NCI-H774 (cell line): Measurements from ENCODE around the gene SSBP3.
"Not testable (repeated sequence)": the region's sequence is repeated elsewhere in the genome, so short reads cannot be mapped to it uniquely, and the experiment has no call there.

Experiments used
- DNase-seq: peaks from one replicate; lab custom pipeline; 2025; lab: John Stamatoyannopoulos, UW

Gene SSBP3

GRCh38 chr1:54244655-54245054, 161.5 kb downstream of the SSBP3 start:
- no peak for DNase-seq

- no peak for DNase-seq
These were observed 163.2 kb downstream of the SSBP3 start for GRCh38 chr1:54243022-54243421.

GRCh38 chr1:54241364-54241763, 164.8 kb downstream of the SSBP3 start:
- no peak for DNase-seq

GRCh38 chr1:54240741-54241335, 165.4 kb downstream of the SSBP3 start:
- no peak for DNase-seq

GRCh38 chr1:54239631-54240031, 166.6 kb downstream of the SSBP3 start:
- DNase-seq: no peak

GRCh38 chr1:54239035-54239383, 167.2 kb downstream of the SSBP3 start:
- DNase-seq: no peak

- DNase-seq: no peak
These were observed 167.7 kb downstream of the SSBP3 start for GRCh38 chr1:54238353-54239034.

- DNase-seq: no peak
These were observed 168.6 kb downstream of the SSBP3 start for GRCh38 chr1:54237586-54237985.

GRCh38 chr1:54234284-54234683, 171.9 kb downstream of the SSBP3 start:
- no peak for DNase-seq

- not testable (repeated sequence) for DNase-seq
These were observed 173.0 kb downstream of the SSBP3 start for GRCh38 chr1:54233196-54233595.

GRCh38 chr1:54230507-54231339, 175.5 kb downstream of the SSBP3 start:
- no peak for DNase-seq

GRCh38 chr1:54229281-54229891, 176.8 kb downstream of the SSBP3 start:
- no peak for DNase-seq

- no peak for DNase-seq
These were observed 177.5 kb downstream of the SSBP3 start for GRCh38 chr1:54228638-54229079.

- DNase-seq: no peak
These were observed 178.3 kb downstream of the SSBP3 start for GRCh38 chr1:54227891-54228310.

GRCh38 chr1:54227091-54227602, 179.0 kb downstream of the SSBP3 start:
- DNase-seq: no peak

- no peak for DNase-seq
These were observed 180.1 kb downstream of the SSBP3 start for GRCh38 chr1:54225986-54226559.

GRCh38 chr1:54225378-54225777, 180.8 kb downstream of the SSBP3 start:
- no peak for DNase-seq

GRCh38 chr1:54224233-54224632, 182.0 kb downstream of the SSBP3 start:
- no peak for DNase-seq

GRCh38 chr1:54223441-54224202, 182.6 kb downstream of the SSBP3 start:
- DNase-seq: no peak

GRCh38 chr1:54222711-54223110, 183.5 kb downstream of the SSBP3 start:
- no peak for DNase-seq

- no peak for DNase-seq
These were observed 184.2 kb downstream of the SSBP3 start for GRCh38 chr1:54221867-54222484.
